NCI-H1436 (cell line): ENCODE data around the gene LRRC56.
A peak's percentile ranks its signal among the peaks of the same experiment; 100 is the strongest.
"Not testable (repeated sequence)": the region's sequence is repeated elsewhere in the genome, so short reads cannot be mapped to it uniquely, and the experiment has no call there.

ENCODE experiments used
- DNase-seq: peaks from one replicate; lab custom pipeline; 2025; lab: John Stamatoyannopoulos, UW

LRRC56 gene

GRCh38 chr11:559020-559620 is 21.8 kb downstream of the LRRC56 start:
- no peak for DNase-seq

- DNase-seq: no peak
These were observed 22.5 kb downstream of the LRRC56 start for GRCh38 chr11:559712-560304.

- DNase-seq: peak; percentile 88
These were observed 23.2 kb downstream of the LRRC56 start, which contains the start of the genes LMNTD2 and RASSF7 for GRCh38 chr11:560305-561147. TSS of gene LMNTD2 (minus strand) at chr11:560738. CDS start at chr11:560716, 22 bp downstream. TSS of gene RASSF7 (plus strand) at chr11:560970. CDS start at chr11:561769, 799 bp downstream.

GRCh38 chr11:561148-562003 is 24.0 kb downstream of the LRRC56 start:
- DNase-seq: no peak

- no peak for DNase-seq
These were observed 24.8 kb downstream of the LRRC56 start for GRCh38 chr11:562046-562645.

- no peak for DNase-seq
These were observed 25.9 kb downstream of the LRRC56 start for GRCh38 chr11:563066-563811.

- no peak for DNase-seq
These were observed 26.7 kb downstream of the LRRC56 start for GRCh38 chr11:563812-564578.

- DNase-seq: no peak
These were observed 28.7 kb downstream of the LRRC56 start for GRCh38 chr11:565921-566509.

- no peak for DNase-seq
These were observed 29.8 kb downstream of the LRRC56 start for GRCh38 chr11:567011-567628.

GRCh38 chr11:567629-568292 is 30.4 kb downstream of the LRRC56 start:
- DNase-seq: no peak

- peak; percentile 93 for DNase-seq
These were observed 31.2 kb downstream of the LRRC56 start for GRCh38 chr11:568306-569157.

GRCh38 chr11:569158-569885 is 32.0 kb downstream of the LRRC56 start:
- DNase-seq: no peak

- DNase-seq: no peak
These were observed 34.5 kb downstream of the LRRC56 start for GRCh38 chr11:571802-572185.

- no peak for DNase-seq
These were observed 35.9 kb downstream of the LRRC56 start for GRCh38 chr11:573146-573759.

GRCh38 chr11:574031-574570 is 36.8 kb downstream of the LRRC56 start:
- DNase-seq: not testable (repeated sequence)

- no peak for DNase-seq
These were observed 37.4 kb downstream of the LRRC56 start for GRCh38 chr11:574632-575312.
